Small intestine (tissue), 7 donors: ENCODE data around the gene SCGB1C2. TPM values are rescaled to one million over a fixed set of nuclear protein-coding genes. Genes with fewer than 3 reads are reported as not detected.
A peak's percentile ranks its signal among the peaks of the same experiment; 100 is the strongest.
"Not testable (repeated sequence)": the region's sequence is repeated elsewhere in the genome, so short reads cannot be mapped to it uniquely, and the experiment has no call there.

Source experiments
- DNase-seq, 2 donors: peaks; one replicate each; pipeline versions ENCODE4 v3.0.0 to v3.0.0-alpha.2; 2013
- FAIRE-seq: peaks from 2 replicates; lab custom pipeline; 2012; peaks lifted over from hg19 to GRCh38; lab: Jason Lieb, UNC
- H3K27ac ChIP-seq, 3 donors: one replicate each; pipeline ENCODE4 v1.5.1; 2013; ENCODE audit warnings: low read length in 2 of 3, mild to moderate bottlenecking in 2 of 3, control low read depth in 1 of 3, inconsistent platforms in 1 of 3, low read depth in 1 of 3, moderate library complexity in 1 of 3
- H3K27me3 ChIP-seq, 3 donors: one replicate each; pipeline ENCODE4 v1.6.1; 2013; ENCODE audit warnings: low read length in 3 of 3, inconsistent platforms in 1 of 3; ENCODE audit not compliant: control insufficient read depth in 3 of 3, insufficient read depth in 3 of 3
- H3K36me3 ChIP-seq, 3 donors: one replicate each; pipeline ENCODE4 v1.6.1; 2013; ENCODE audit warnings: low read length in 3 of 3, inconsistent platforms in 1 of 3, low read depth in 1 of 3, mild to moderate bottlenecking in 1 of 3, moderate library complexity in 1 of 3; ENCODE audit not compliant: control insufficient read depth in 3 of 3, insufficient read depth in 2 of 3
- H3K4me1 ChIP-seq, 3 donors: one replicate each; pipeline ENCODE4 v1.6.1; 2013; ENCODE audit warnings: low read length in 2 of 3, inconsistent platforms in 1 of 3, low read depth in 1 of 3, mild to moderate bottlenecking in 1 of 3, moderate library complexity in 1 of 3; ENCODE audit not compliant: control insufficient read depth in 3 of 3, insufficient read depth in 2 of 3
- H3K4me3 ChIP-seq, 3 donors: one replicate each; pipeline ENCODE4 v1.5.1; 2013; ENCODE audit warnings: low read length in 3 of 3, control low read depth in 1 of 3, inconsistent platforms in 1 of 3, low read depth in 1 of 3, mild to moderate bottlenecking in 1 of 3, moderate library complexity in 1 of 3
- H3K9me3 ChIP-seq, 2 donors: one replicate each; pipeline ENCODE4 v1.6.1; 2013; ENCODE audit warnings: low read depth in 1 of 2, low read length in 1 of 2; ENCODE audit not compliant: control insufficient read depth in 2 of 2, insufficient read depth in 1 of 2
- WGBS, 3 donors: extraction: QIAGEN DNeasy Blood & Tissue Kit; methylation state at CpG; one replicate each; pipeline ENCODE4 v1.1.7; 2013; 5-methylcytosine and 5-hydroxymethylcytosine counted together
- polyA plus RNA-seq, 4 donors: library from polyadenylated mRNA; stranded (reverse) in 3 of 4; unstranded in 1 of 4; fragments of 200-250 nt in 3 of 4; fragments of 120-200 nt in 1 of 4; gene quantifications; one replicate each; pipeline versions ENCODE4 v1.2.1 to v1.2.3, GENCODE V29; 2013
- donor health status: healthy with polysubstance abuse.
- donor health status: control.
- donor health status: control.
- donor health status: Bipolar disorder and iron deficiency.
- donor health status: healthy.

Gene SCGB1C2
- polyA plus RNA-seq, 4 donors, result not detected

- H3K27me3 ChIP-seq, H3K9me3 ChIP-seq, H3K36me3 ChIP-seq, FAIRE-seq, H3K4me3 ChIP-seq, H3K27ac ChIP-seq, DNase-seq, H3K4me1 ChIP-seq: not testable (repeated sequence)
- WGBS, 3 donors, result 75 to 76% (median 76%) methylated on average over 7 to 21 of the region's 22 CpGs
Measured at GRCh38 chr17:139401-140205, 2.2 kb downstream of the SCGB1C2 start.

- Histone ChIP-seq H3K4me3 (no peak overlapping the region), H3K4me1 (no peaks in the 10 kb centered on the region), H3K27ac (no peak overlapping the region), H3K36me3 (no peaks in the 10 kb centered on the region), H3K27me3 (peaks cover 0 to 5% (median 0%) of the 10 kb centered on the region in 3 donors), H3K9me3 (no peaks in the 10 kb centered on the region)
- DNase-seq (no peak), FAIRE-seq (no peak)
- 91 to 94% (median 92%) methylated on average over 23 of the region's 23 CpGs for WGBS, 3 donors
Measured at GRCh38 chr17:142102-142661, 4.8 kb downstream of the SCGB1C2 start.

GRCh38 chr17:142876-143784 is 5.8 kb downstream of the SCGB1C2 start:
- no peak for DNase-seq
- H3K9me3 ChIP-seq, result no peaks in the 10 kb centered on the region
- no peak overlapping the region for H3K27ac ChIP-seq
- H3K4me3 ChIP-seq, result no peak overlapping the region
- WGBS, 3 donors, result 66 to 76% (median 71%) methylated on average over 23 of the region's 23 CpGs
- no peak for FAIRE-seq
- H3K4me1 ChIP-seq, result no peaks in the 10 kb centered on the region
- no peaks in the 10 kb centered on the region for H3K36me3 ChIP-seq
- H3K27me3 ChIP-seq, result peaks cover 0 to 5% (median 0%) of the 10 kb centered on the region in 3 donors

- Histone ChIP-seq H3K27me3 (peaks cover 0 to 5% (median 0%) of the 10 kb centered on the region in 3 donors), H3K4me3 (no peak overlapping the region), H3K4me1 (no peaks in the 10 kb centered on the region), H3K36me3 (no peaks in the 10 kb centered on the region), H3K9me3 (no peaks in the 10 kb centered on the region), H3K27ac (no peak overlapping the region)
- WGBS, 3 donors, result 1 to 3% (median 2%) methylated on average over 36 to 44 of the region's 44 CpGs
- FAIRE-seq (no peak), DNase-seq (peak; percentile 74 to 89)
Measured at GRCh38 chr17:143785-144281, 6.5 kb downstream of the SCGB1C2 start.

- DNase-seq (no peak), FAIRE-seq (no peak)
- no peak overlapping the region for H3K27ac ChIP-seq
- WGBS, 3 donors, result 85 to 90% (median 89%) methylated on average over 7 of the region's 7 CpGs
- H3K36me3 ChIP-seq, result no peaks in the 10 kb centered on the region
- peaks cover 0 to 5% (median 0%) of the 10 kb centered on the region in 3 donors for H3K27me3 ChIP-seq
- no peaks in the 10 kb centered on the region for H3K4me1 ChIP-seq
- H3K4me3 ChIP-seq, result no peak overlapping the region
- no peaks in the 10 kb centered on the region for H3K9me3 ChIP-seq
Measured at GRCh38 chr17:144936-145670, 7.7 kb downstream of the SCGB1C2 start.

GRCh38 chr17:145671-146541 is 8.5 kb downstream of the SCGB1C2 start:
- H3K4me3 ChIP-seq, result no peak overlapping the region
- no peaks in the 10 kb centered on the region for H3K36me3 ChIP-seq
- no peak for FAIRE-seq
- peaks cover 0 to 5% (median 0%) of the 10 kb centered on the region in 3 donors for H3K27me3 ChIP-seq
- H3K4me1 ChIP-seq, result no peaks in the 10 kb centered on the region
- WGBS, 3 donors, result 77 to 84% (median 81%) methylated on average over 14 to 16 of the region's 16 CpGs
- no peak for DNase-seq
- H3K27ac ChIP-seq, result no peak overlapping the region
- no peaks in the 10 kb centered on the region for H3K9me3 ChIP-seq

GRCh38 chr17:146546-146945 is 9.2 kb downstream of the SCGB1C2 start:
- no peak overlapping the region for H3K27ac ChIP-seq

More at GRCh38 chr17:146546-146945, 9.2 kb downstream of the SCGB1C2 start:
- Histone ChIP-seq H3K4me3 (no peak overlapping the region), H3K9me3 (no peaks in the 10 kb centered on the region), H3K27me3 (peaks cover 0 to 5% (median 0%) of the 10 kb centered on the region in 3 donors), H3K36me3 (no peaks in the 10 kb centered on the region), H3K4me1 (no peaks in the 10 kb centered on the region)
- 81 to 83% (median 81%) methylated on average over 10 of the region's 10 CpGs for WGBS, 3 donors
- DNase-seq (no peak), FAIRE-seq (no peak)
